HG03159 (cell line): ENCODE data around the gene IP6K2.
"Not testable (repeated sequence)": the region's sequence is repeated elsewhere in the genome, so short reads cannot be mapped to it uniquely, and the experiment has no call there.

Experiments
- ATAC-seq: cut with Tn5 transposase; IDR thresholded peaks from one replicate; pipeline ENCODE4 v1.9.1; 2021; ENCODE audit warnings: mild to moderate bottlenecking, moderate library complexity; ENCODE audit not compliant: unreplicated experiment

Gene IP6K2

GRCh38 chr3:48733752-48734518, 16.9 kb upstream of the IP6K2 start:
- ATAC-seq = not testable (repeated sequence)

- ATAC-seq = no peak
These were observed 10.5 kb upstream of the IP6K2 start for GRCh38 chr3:48727511-48727910.

GRCh38 chr3:48725185-48725855, 8.3 kb upstream of the IP6K2 start:
- ATAC-seq = not testable (repeated sequence)

GRCh38 chr3:48723725-48724124, 6.7 kb upstream of the IP6K2 start:
- ATAC-seq = no peak

GRCh38 chr3:48723293-48723692, 6.3 kb upstream of the IP6K2 start:
- ATAC-seq = not testable (repeated sequence)

- no peak for ATAC-seq
These were observed 476 bp downstream of the IP6K2 start for GRCh38 chr3:48716508-48716981.

- ATAC-seq = no peak
These were observed 1.7 kb downstream of the IP6K2 start for GRCh38 chr3:48715174-48715800.

- ATAC-seq = no peak
These were observed 5.3 kb downstream of the IP6K2 start for GRCh38 chr3:48711727-48712126.

- no peak for ATAC-seq
These were observed 8.0 kb downstream of the IP6K2 start for GRCh38 chr3:48709051-48709461.

- ATAC-seq = no peak
These were observed 8.5 kb downstream of the IP6K2 start for GRCh38 chr3:48708481-48708889.

GRCh38 chr3:48707157-48707556, 9.9 kb downstream of the IP6K2 start:
- ATAC-seq = no peak

GRCh38 chr3:48702320-48702920, 14.6 kb downstream of the IP6K2 start:
- no peak for ATAC-seq

GRCh38 chr3:48700731-48701405, 16.2 kb downstream of the IP6K2 start:
- ATAC-seq = no peak

GRCh38 chr3:48698891-48699290, 18.1 kb downstream of the IP6K2 start:
- no peak for ATAC-seq

- ATAC-seq = no peak
These were observed 19.1 kb downstream of the IP6K2 start for GRCh38 chr3:48697952-48698351.

- no peak for ATAC-seq
These were observed 20.4 kb downstream of the IP6K2 start for GRCh38 chr3:48696601-48697000.

GRCh38 chr3:48696156-48696555, 20.9 kb downstream of the IP6K2 start:
- no peak for ATAC-seq

GRCh38 chr3:48695393-48695753, 21.6 kb downstream of the IP6K2 start:
- no peak for ATAC-seq

- no peak for ATAC-seq
These were observed 22.2 kb downstream of the IP6K2 start for GRCh38 chr3:48694610-48695392.

GRCh38 chr3:48693826-48694225, 23.2 kb downstream of the IP6K2 start:
- ATAC-seq = no peak
